Keratinocyte (primary cell): ENCODE data around the gene SESTD1.
"Not testable (repeated sequence)": the region's sequence is repeated elsewhere in the genome, so short reads cannot be mapped to it uniquely, and the experiment has no call there.

Experiments used
- EZH2 ChIP-seq: IDR thresholded peaks from one replicate; pipeline ENCODE4 v1.6.1; 2012; ENCODE audit warnings: inconsistent platforms, mild to moderate bottlenecking, low read length, moderate library complexity
- TF ChIP-seq, protein P1 (sequence below), 3 experiments: IDR thresholded peaks in 1 of 3; conservative IDR thresholded peaks in 1 of 3; optimal IDR thresholded peaks in 1 of 3; 2 replicates in 2 of 3; 3 replicates in 1 of 3; pipeline versions ENCODE3 to v1.5.1; 2011; ENCODE audit warnings: low read length in 3 of 3, mild to moderate bottlenecking in 3 of 3, moderate library complexity in 2 of 3, control low read depth in 1 of 3, inconsistent platforms in 1 of 3; ENCODE audit not compliant: insufficient read depth in 2 of 3; ENCODE audit errors: extremely low read depth in 1 of 3

GRCh38 chr2:179214671-179215070, 50.0 kb downstream of the SESTD1 start:
- TF ChIP-seq, protein P1, sequence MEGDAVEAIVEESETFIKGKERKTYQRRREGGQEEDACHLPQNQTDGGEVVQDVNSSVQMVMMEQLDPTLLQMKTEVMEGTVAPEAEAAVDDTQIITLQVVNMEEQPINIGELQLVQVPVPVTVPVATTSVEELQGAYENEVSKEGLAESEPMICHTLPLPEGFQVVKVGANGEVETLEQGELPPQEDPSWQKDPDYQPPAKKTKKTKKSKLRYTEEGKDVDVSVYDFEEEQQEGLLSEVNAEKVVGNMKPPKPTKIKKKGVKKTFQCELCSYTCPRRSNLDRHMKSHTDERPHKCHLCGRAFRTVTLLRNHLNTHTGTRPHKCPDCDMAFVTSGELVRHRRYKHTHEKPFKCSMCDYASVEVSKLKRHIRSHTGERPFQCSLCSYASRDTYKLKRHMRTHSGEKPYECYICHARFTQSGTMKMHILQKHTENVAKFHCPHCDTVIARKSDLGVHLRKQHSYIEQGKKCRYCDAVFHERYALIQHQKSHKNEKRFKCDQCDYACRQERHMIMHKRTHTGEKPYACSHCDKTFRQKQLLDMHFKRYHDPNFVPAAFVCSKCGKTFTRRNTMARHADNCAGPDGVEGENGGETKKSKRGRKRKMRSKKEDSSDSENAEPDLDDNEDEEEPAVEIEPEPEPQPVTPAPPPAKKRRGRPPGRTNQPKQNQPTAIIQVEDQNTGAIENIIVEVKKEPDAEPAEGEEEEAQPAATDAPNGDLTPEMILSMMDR (optimal IDR thresholded peaks at IDR 0.05 in 1 of 3, IDR thresholded peaks at IDR 0.05 in 1 of 3, conservative IDR thresholded peaks at IDR 0.05 in 1 of 3; ENCODE audit: extremely low read depth in 1 of 3, insufficient read depth in 2 of 3, low read length in 3 of 3) = not testable (repeated sequence)
- TF ChIP-seq EZH2 = not testable (repeated sequence)
